K562 (cell line): Measurements from ENCODE around the gene TYMP. TPM values are rescaled to one million over a fixed set of nuclear protein-coding genes. Genes with fewer than 3 reads are reported as not detected.
A peak's percentile ranks its signal among the peaks of the same experiment; 100 is the strongest.

Experiments
- ATAC-seq: fragments of 200-7000 bp; cut with Tn5 transposase; 3 replicates; pipeline ENCODE4 v1.9.1; 2020; ENCODE audit warnings: moderate library complexity
- BruUV-seq: library from RNA; stranded (reverse); fragments of 400-500 nt; replicated peaks from 2 replicates; lab custom pipeline; 2021; lab: Mats Ljungman, UMichigan
- CTCF ChIA-PET: fragments of 300-600 bp; formaldehyde crosslinking; extraction: SDS; loops from one replicate; lab custom pipeline; 2021; ENCODE audit warnings: low intra/inter-chr PET ratio; lab: Yijun Ruan, JAX
- POLR2A ChIA-PET: fragments of 300-600, 350-650 bp; sonication (Branson Sonifier 250); formaldehyde crosslinking; extraction: SDS; loops from one replicate; lab custom pipeline; 2021; ENCODE audit warnings: antibody characterized with exemption, inconsistent platforms; lab: Yijun Ruan, JAX
- DNase-seq, 4 experiments: peaks; one replicate each; pipeline versions ENCODE4 v3.0.0 to v3.0.0-alpha.2; 2011 to 2018; ENCODE audit warnings: low spot score in 3 of 4, mixed read lengths in 3 of 4; ENCODE audit errors: extremely low read depth in 1 of 4
- FAIRE-seq: peaks from 2 replicates; lab custom pipeline; 2011; peaks lifted over from hg19 to GRCh38; lab: Jason Lieb, UNC
- H2AFZ ChIP-seq: 2 replicates; pipeline ENCODE4 v1.6.0; 2011; ENCODE audit warnings: low read depth, low read length, control low read depth, inconsistent platforms
- H3K27ac ChIP-seq: fragments of 200-600 bp; 3 replicates; pipeline ENCODE4 v1.8.0; 2011; ENCODE audit warnings: low read depth, mild to moderate bottlenecking, control low read depth, inconsistent platforms, low read length, moderate library complexity, mixed read lengths; ENCODE audit errors: extremely low read depth
- H3K27me3 ChIP-seq, 2 experiments: fragments of 300-600 bp in 1 of 2; 2 replicates in 1 of 2; 3 replicates in 1 of 2; pipeline versions ENCODE4 v1.6.0 to v1.8.0; 2011; ENCODE audit warnings: inconsistent platforms in 2 of 2, low read length in 2 of 2, mild to moderate bottlenecking in 1 of 2, mixed read lengths in 1 of 2, moderate library complexity in 1 of 2; ENCODE audit not compliant: control insufficient read depth in 2 of 2, insufficient read depth in 2 of 2
- H3K36me3 ChIP-seq: fragments of 300-600 bp; 3 replicates; pipeline ENCODE4 v1.8.0; 2011; ENCODE audit warnings: mild to moderate bottlenecking, low read length, inconsistent platforms; ENCODE audit not compliant: control insufficient read depth, insufficient read depth
- H3K4me1 ChIP-seq, 2 experiments: fragments of 200-600 bp in 1 of 2; replicated peaks in 1 of 2; 2 replicates in 1 of 2; 3 replicates in 1 of 2; pipeline versions ENCODE4 v1.5.1 to v1.8.0; 2011; ENCODE audit warnings: inconsistent platforms in 2 of 2, low read length in 2 of 2, mild to moderate bottlenecking in 1 of 2, mixed read lengths in 1 of 2, moderate library complexity in 1 of 2; ENCODE audit not compliant: control insufficient read depth in 2 of 2, insufficient read depth in 2 of 2
- H3K4me2 ChIP-seq: 2 replicates; pipeline ENCODE4 v1.6.1; 2011; ENCODE audit warnings: low read length, control low read depth, inconsistent platforms, mixed read lengths; ENCODE audit not compliant: insufficient read depth
- H3K4me3 ChIP-seq: fragments of 200-600 bp; sonication (generic), shearing (Covaris generic); 2 replicates; pipeline ENCODE4 v1.5.1; 2016; ENCODE audit warnings: control low read depth, inconsistent platforms
- H3K79me2 ChIP-seq: fragments of 200-600 bp; 3 replicates; pipeline ENCODE4 v1.8.0; 2011; ENCODE audit warnings: low read length, inconsistent platforms; ENCODE audit not compliant: control insufficient read depth, insufficient read depth
- H3K9ac ChIP-seq, 2 experiments: 2 replicates each; pipeline versions ENCODE4 v1.6.0 to v1.6.1; 2011; ENCODE audit warnings: low read depth in 2 of 2, low read length in 2 of 2, control low read depth in 1 of 2, inconsistent platforms in 1 of 2, mild to moderate bottlenecking in 1 of 2, mixed read lengths in 1 of 2; ENCODE audit not compliant: insufficient read depth in 1 of 2
- H3K9me1 ChIP-seq: one replicate; pipeline ENCODE4 v1.6.0; 2011; ENCODE audit warnings: inconsistent platforms, mild to moderate bottlenecking, low read length, moderate library complexity; ENCODE audit not compliant: control insufficient read depth, insufficient read depth
- H3K9me3 ChIP-seq: replicated peaks from 2 replicates; pipeline ENCODE4 v1.5.1; 2011; ENCODE audit warnings: low read depth, low read length, inconsistent platforms; ENCODE audit not compliant: control insufficient read depth, insufficient read depth
- H4K20me1 ChIP-seq: replicated peaks from 2 replicates; pipeline ENCODE4 v1.6.1; 2011; ENCODE audit warnings: low read length, inconsistent platforms, mixed read lengths; ENCODE audit not compliant: control insufficient read depth, insufficient read depth
- BMI1 ChIP-seq: fragments of 150-350 bp; IDR thresholded peaks from 2 replicates; pipeline ENCODE4 v1.6.1; 2014; ENCODE audit warnings: low read length
- HDAC6 ChIP-seq: IDR thresholded peaks from 2 replicates; pipeline ENCODE4 v1.6.1; 2012; ENCODE audit warnings: low read depth, mild to moderate bottlenecking, control low read depth, inconsistent platforms, low read length, moderate library complexity
- POLR2G ChIP-seq: fragments of 200-400 bp; formaldehyde crosslinking; IDR thresholded peaks from 2 replicates; pipeline ENCODE4 v1.6.1; 2017; ENCODE audit warnings: low read depth, mild to moderate bottlenecking, antibody characterized with exemption, low read length, moderate library complexity
- RBFOX2 ChIP-seq: fragments of 200-400 bp; formaldehyde crosslinking; IDR thresholded peaks from 2 replicates; pipeline ENCODE4 v1.6.1; 2017; ENCODE audit warnings: low read depth, mild to moderate bottlenecking, low read length, moderate library complexity
- SP1 ChIP-seq: sonication (generic); formaldehyde crosslinking; IDR thresholded peaks from 2 replicates; pipeline ENCODE4 v1.8.1; 2022; ENCODE audit warnings: mild to moderate bottlenecking, missing genetic modification reagents
- THRAP3 ChIP-seq: fragments of 450-650 bp; IDR thresholded peaks from 2 replicates; pipeline ENCODE4 v1.6.1; 2016; ENCODE audit warnings: mild to moderate bottlenecking, inconsistent platforms, borderline replicate concordance
- ZNF124 ChIP-seq: sonication (generic); formaldehyde crosslinking; IDR thresholded peaks from 2 replicates; pipeline ENCODE4 v1.8.1; 2022; ENCODE audit warnings: missing genetic modification reagents
- WGBS: fragments of 100-300 bp; shearing (Covaris generic); methylation state at CpG from one replicate; pipeline ENCODE4 v1.1.6; 2016; ENCODE audit warnings: low coverage, mixed read lengths; ENCODE audit not compliant: insufficient coverage; ENCODE audit errors: missing lambda C conversion rate; 5-methylcytosine and 5-hydroxymethylcytosine counted together
- in situ Hi-C: fragments of 300-500 bp; cut with MboI; formaldehyde crosslinking; loops from 4 replicates; pipeline ENCODE4 v1.15.0; 2018; ENCODE audit warnings: inconsistent platforms, mixed read lengths
- intact Hi-C: fragments of 100-400 bp; cut with micrococcal nuclease; formaldehyde crosslinking; loops from 2 replicates; pipeline ENCODE4 v1.14.2; 2022
- polyA plus RNA-seq, 8 experiments: library from polyadenylated mRNA; depleted of rRNA in 4 of 8; stranded (reverse) in 5 of 8; unstranded in 3 of 8; fragments of >200 nt; fragmentation: Nextera tagmentation in 2 of 8; fragmentation: Illumina TruSeq in 1 of 8; extraction: Ambion mirVana in 2 of 8; extraction: Trizol in 1 of 8; gene quantifications; 2 replicates each; pipeline versions ENCODE4 v1.2.1 to v1.2.3, GENCODE V29; 2011 to 2014; ENCODE audit warnings: inconsistent platforms in 1 of 8, missing spikeins in 1 of 8
- total RNA-seq, 7 experiments: library from RNA; depleted of rRNA in 6 of 7; stranded (reverse); fragments of >200 nt in 6 of 7; fragmentation: Illumina TruSeq in 2 of 7; extraction: Trizol in 2 of 7; gene quantifications; 2 replicates each; pipeline versions ENCODE4 v1.2.1 to v1.2.3, GENCODE V29; 2011 to 2021; ENCODE audit warnings: low replicate concordance in 1 of 7
- TF ChIP-seq, protein P1 (sequence below): IDR thresholded peaks from 3 replicates; pipeline ENCODE4 v1.6.1; 2011; ENCODE audit warnings: borderline replicate concordance, mild to moderate bottlenecking; ENCODE audit not compliant: insufficient read length, insufficient read depth

Gene TYMP
- total and polyA plus RNA-seq, 9 of the 15 experiments (the other 6 are each of a cell fraction or from before 2014, with no cell fraction given): 0.03 to 4.0 (median 2.4) TPM; not detected in 4

DNA sequence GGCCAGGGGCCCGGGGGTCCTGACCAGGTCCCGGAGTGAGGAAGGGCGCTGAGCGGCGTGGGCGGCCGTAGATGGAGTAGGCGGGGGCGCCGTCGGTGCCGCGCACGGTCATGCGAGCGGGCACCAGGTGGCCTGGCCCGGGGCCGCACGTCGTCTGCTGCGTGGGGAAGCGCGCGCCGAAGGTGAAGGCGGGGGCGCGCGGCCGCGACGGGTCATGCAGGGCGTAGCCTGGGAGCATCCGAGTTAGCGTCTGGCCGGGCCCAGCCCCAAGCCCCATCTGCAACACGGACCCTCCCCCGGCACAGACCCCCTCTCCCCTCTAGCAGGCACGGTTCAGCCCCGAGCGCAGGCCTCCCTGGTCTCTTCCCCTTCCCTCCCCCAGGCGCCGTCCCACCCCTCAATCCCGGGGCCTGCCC lies 1.7 kb upstream of the TYMP start:
- no peak for TF ChIP-seq SP1 (CRISPR knock-in tag)
- TF ChIP-seq BMI1: no peak
- TF ChIP-seq, protein P1, sequence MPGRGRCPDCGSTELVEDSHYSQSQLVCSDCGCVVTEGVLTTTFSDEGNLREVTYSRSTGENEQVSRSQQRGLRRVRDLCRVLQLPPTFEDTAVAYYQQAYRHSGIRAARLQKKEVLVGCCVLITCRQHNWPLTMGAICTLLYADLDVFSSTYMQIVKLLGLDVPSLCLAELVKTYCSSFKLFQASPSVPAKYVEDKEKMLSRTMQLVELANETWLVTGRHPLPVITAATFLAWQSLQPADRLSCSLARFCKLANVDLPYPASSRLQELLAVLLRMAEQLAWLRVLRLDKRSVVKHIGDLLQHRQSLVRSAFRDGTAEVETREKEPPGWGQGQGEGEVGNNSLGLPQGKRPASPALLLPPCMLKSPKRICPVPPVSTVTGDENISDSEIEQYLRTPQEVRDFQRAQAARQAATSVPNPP: no peak
- no peak for TF ChIP-seq THRAP3
- no peak for TF ChIP-seq HDAC6
- 0 out of 2 replicates have a peak, but pooled peaks have one; percentile 21 for TF ChIP-seq RBFOX2
- 0 out of 2 replicates have a peak, but pooled peaks have one; percentile 14 for TF ChIP-seq POLR2G
- TF ChIP-seq ZNF124 (CRISPR knock-in tag): no peak
- H4K20me1 ChIP-seq: no peaks in the 10 kb centered on the region
- H3K4me2 ChIP-seq: no peak overlapping the region
- no peak overlapping the region for H2AFZ ChIP-seq
- peaks cover 7% of the 10 kb centered on the region; the same call in 2 of the 3 replicates for H3K79me2 ChIP-seq
- no CpG with 5 or more reads among the region's 44 CpGs for whole genome bisulfite sequencing
- 0 out of 2 replicates have a peak, but pooled peaks cover 2% of the 10 kb centered on the region for H3K9me3 ChIP-seq
- in situ Hi-C loops (no loop called here), intact Hi-C loops (no loop called here)
- no peaks in the 10 kb centered on the region for H3K36me3 ChIP-seq
- H3K9me1 ChIP-seq: no peaks in the 10 kb centered on the region
- H3K4me3 ChIP-seq: no peak overlapping the region
- no peak for DNase-seq
- no peak overlapping the region for H3K9ac ChIP-seq
- ATAC-seq: no peak
- peaks cover 17 to 46% of the 10 kb centered on the region in 2 experiments; a peak in 4 of 5 replicates for H3K4me1 ChIP-seq
- no peaks in the 10 kb centered on the region for H3K27me3 ChIP-seq
- ChIA-PET POLR2A (no interaction called here), CTCF (no interaction called here)
- no peak for FAIRE-seq
- no TSS peak for BruUV-seq
- no peak overlapping the region for H3K27ac ChIP-seq
